ENCODE results near the gene CNTNAP2.
"Not testable (repeated sequence)": the region's sequence is repeated elsewhere in the genome, so short reads cannot be mapped to it uniquely, and the experiment has no call there.

Gene CNTNAP2

DNA sequence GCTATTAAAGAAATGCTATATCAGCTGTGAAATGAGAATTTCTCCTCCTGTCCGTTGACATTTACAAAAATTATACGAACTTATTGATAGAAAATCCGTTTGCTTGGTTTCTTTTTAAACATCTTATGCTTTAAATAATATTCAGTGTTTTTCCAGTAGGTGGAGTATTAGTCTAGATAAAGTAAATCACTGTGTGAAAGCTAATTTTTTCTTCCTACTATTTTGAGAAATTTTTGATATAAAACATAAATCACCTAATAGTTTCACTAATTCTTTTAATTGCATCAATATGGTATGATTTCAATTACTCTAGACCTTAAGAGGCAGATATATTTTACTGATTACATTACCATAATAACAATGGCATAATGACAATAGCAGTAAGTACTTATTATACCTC is 2138.7 kb downstream of the CNTNAP2 start:
- no peak for DNase-seq

GRCh38 chr7:148256433-148256832 is 2139.8 kb downstream of the CNTNAP2 start:
- DNase-seq: no peak

- no peak for DNase-seq
These were observed 2144.0 kb downstream of the CNTNAP2 start for GRCh38 chr7:148260599-148260998.

GRCh38 chr7:148261523-148261922 is 2144.9 kb downstream of the CNTNAP2 start:
- no peak for DNase-seq

GRCh38 chr7:148261996-148262688 is 2145.5 kb downstream of the CNTNAP2 start:
- no peak for DNase-seq

DNA sequence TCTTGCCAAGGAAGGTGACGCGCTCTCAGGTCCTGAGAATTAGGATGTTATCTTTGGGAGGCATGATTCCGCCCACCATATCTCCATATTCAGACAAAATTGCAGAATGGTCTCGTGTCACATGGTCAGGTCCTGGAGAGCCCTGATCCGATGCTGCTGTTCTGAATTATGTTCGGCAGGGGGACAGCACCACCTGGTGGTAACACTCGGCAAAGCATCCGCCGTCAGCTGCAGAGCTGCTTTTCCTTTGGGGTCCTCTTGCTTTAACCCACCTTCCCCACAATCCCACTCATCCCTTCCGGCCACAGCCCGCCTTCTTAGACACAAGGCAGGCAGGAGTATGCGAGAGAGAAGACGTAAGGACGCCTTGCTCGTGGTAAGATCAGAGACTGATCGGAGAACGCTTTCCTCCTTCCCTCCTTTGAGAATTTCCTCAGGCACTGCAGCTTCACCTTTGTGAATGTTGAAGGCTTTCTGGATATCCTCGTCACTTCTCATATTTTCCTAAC is 2146.2 kb downstream of the CNTNAP2 start:
- DNase-seq: peak; percentile 47 to 62

GRCh38 chr7:148264933-148265557 is 2148.4 kb downstream of the CNTNAP2 start:
- DNase-seq: peak in 1 of 2 donors; percentile 38

DNA sequence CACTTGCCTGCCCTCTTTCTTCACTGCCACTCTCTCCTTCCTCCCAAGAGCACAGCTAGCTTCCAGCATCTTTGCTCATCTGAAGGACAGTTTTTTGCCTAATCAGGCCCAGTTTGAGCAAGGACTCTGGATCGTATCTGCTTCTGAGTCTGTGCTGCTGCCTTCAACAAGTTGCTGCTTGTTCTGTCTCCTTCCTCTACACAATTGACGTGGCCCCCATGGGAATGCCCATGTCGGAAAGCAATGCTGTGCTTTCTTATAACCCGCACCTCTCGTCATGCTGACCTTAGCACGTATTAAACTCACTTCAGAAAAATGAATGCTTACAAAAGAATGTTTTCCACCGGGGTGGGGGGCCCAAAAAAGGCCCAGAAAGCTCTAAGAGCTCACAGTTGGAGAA is 2149.3 kb downstream of the CNTNAP2 start:
- DNase-seq: no peak

DNA sequence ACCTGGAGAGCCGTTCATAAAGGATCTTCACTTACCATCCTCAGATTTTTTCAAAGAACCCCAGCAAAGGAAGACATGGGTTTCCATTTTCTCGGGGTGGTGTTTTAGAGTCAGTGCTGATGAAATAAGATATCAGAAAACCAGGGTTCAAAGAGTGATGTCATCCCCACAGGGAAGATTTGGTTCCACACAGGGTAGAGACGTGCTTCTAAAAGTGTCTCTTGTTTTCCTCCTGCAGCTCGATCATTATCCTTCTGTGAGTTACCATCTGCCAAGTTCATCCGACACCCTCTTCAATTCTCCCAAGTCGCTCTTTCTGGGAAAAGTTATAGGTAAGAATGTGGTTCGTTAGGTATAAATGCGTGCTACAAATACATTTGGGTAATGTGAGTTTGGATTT is 2150.2 kb downstream of the CNTNAP2 start:
- no peak for DNase-seq

- DNase-seq: no peak
These were observed 2154.0 kb downstream of the CNTNAP2 start for GRCh38 chr7:148270576-148270975.

GRCh38 chr7:148274118-148274517 is 2157.5 kb downstream of the CNTNAP2 start:
- no peak for DNase-seq

GRCh38 chr7:148275359-148275890 is 2158.8 kb downstream of the CNTNAP2 start:
- DNase-seq: no peak

DNA sequence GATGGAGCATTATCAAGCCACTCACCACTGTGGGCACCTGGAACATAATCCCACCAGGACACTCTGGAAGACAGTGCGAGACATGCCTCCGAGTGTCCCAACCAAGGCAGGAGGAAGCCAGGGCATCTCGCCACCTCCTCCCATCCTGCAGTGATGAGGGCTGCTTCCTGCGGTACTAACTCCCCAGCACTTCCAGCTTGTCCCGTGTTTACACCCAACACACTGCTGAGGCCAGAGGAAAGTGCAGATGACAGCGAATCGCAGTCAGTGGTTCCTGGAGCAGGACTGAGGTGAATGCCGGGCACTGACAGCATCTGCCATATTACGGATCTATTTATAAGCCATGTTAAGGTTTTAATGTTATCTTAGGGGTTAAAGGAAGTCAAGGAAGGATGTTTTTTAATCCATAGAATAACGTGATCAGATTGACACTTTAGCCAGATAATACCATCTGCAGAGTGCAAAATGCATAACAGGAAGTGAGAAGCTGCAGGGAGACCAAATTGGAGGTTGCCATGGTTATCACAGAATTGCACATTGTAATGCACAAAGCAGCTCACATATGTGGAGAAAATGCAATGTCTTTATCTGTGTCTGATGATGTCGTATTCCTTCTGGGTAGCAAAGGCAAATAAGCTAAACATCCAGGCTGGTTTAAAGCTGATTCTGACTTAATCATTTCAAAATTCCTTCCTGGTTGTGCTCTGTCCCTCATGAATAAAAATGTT is 2159.9 kb downstream of the CNTNAP2 start:
- peak in 1 of 2 donors; percentile 32 for DNase-seq

GRCh38 chr7:148277042-148277660 is 2160.6 kb downstream of the CNTNAP2 start:
- no peak for DNase-seq

DNA sequence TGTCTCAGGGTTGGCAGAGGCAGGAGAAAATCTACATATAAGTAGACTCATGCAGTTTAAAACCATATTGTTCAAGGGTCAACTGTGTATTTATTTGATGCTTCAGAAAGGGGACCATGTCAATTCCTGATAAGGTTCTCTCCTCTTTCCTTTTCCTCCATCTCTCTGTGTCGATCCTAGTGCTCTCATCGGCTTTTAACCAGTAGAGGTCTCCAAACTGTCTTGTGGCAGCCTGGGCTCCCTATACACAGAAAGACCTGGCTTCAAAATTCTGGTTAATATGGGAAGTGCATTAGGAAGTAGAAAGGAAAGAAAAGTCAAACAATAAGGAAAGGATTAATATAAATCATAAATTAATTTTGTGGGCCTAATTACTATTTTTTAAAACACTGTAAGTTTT is 2169.5 kb downstream of the CNTNAP2 start:
- peak; percentile 19 to 47 for DNase-seq

DNA sequence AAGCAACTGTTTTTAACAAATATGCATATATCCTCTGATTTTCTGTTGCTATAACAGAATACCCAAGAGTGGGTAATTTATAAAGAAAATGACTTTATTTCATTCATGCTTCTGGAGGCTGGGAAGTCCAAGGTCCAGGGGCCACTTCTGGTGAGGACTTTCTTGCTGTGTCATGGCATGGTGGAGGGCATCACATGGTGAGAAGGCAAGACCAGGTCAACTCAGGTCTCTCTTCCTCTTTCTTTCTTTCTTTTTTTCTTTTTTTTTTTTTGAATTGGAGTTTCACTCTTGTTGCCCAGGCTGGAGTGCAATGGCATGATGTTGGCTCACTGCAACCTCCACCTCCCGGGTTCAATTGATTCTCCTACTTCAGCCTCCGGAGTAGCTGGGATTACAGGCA is 2170.9 kb downstream of the CNTNAP2 start:
- DNase-seq: no peak

GRCh38 chr7:148288592-148289151 is 2172.1 kb downstream of the CNTNAP2 start:
- DNase-seq: no peak

DNA sequence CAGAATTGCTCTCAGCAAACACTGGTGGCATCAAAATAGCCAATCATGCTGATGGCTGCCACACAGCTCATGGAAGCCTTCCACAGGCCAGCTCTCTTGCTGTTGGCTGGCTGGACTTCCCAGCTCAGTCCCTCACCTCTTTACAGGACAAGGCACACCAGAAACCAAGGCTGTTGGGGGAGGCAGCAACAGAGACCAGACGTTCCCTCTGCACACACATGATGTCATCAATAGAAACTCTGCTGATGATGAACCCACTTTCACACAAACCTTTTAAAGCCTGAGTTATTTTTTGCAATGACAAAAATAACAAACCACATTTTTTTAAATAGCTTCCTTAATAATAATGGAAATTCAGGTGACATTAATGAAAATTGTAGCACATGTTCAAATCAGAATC is 2173.0 kb downstream of the CNTNAP2 start:
- no peak for DNase-seq

- DNase-seq: no peak
These were observed 2173.9 kb downstream of the CNTNAP2 start for GRCh38 chr7:148290538-148290937.

GRCh38 chr7:148291799-148292198 is 2175.2 kb downstream of the CNTNAP2 start:
- DNase-seq: no peak

DNA sequence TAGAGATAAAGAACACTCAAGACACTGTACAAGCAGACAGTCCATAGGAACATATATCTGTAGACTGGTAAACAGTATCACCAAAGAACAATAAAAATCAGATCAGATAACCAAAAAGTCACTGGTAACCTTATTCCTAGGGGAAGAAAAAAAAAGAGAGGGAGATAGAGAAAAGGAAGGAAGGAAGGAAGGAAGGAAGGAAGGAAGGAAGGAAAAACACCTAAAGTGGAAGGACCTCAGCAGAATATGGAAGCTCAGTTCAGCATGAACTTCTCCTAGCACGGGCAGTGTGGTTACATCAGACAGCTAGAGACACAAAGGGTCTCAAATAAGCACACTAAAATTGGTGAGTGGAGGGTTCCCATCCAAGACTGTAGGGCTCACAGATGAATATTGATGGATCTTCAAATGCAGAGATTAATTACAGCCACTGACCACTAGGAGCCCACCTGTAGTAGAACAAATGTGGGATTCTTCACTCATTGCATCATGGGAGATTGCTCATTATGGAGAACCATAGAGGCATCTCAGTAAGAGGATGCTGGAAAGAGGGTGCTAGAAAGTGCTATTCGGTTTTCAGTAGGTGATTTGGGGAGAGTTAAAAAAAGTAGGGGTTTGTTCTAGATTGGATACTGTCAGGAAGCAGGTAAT is 2180.5 kb downstream of the CNTNAP2 start:
- DNase-seq: no peak

GRCh38 chr7:148298768-148299167 is 2182.2 kb downstream of the CNTNAP2 start:
- not testable (repeated sequence) for DNase-seq

Data from hippocampal formation (tissue), 2 donors.